A673 (cell line): ENCODE measurements around the gene C1orf167.

Source experiments
- EZH2 ChIP-seq: fragments of 200-600 bp; sonication (generic); IDR thresholded peaks from 2 replicates; pipeline ENCODE4 v1.6.1; 2017; ENCODE audit warnings: borderline replicate concordance, low read depth, mild to moderate bottlenecking, mixed read lengths, antibody characterized with exemption, low read length; ENCODE audit not compliant: poor library complexity, severe bottlenecking
- TF ChIP-seq, protein P1 (sequence below): fragments of 300-800, 200-600 bp; sonication (generic); conservative IDR thresholded peaks from 2 replicates; pipeline ENCODE4 v1.5.1; 2017; ENCODE audit warnings: low read depth, mild to moderate bottlenecking, antibody characterized with exemption, low read length, moderate library complexity, mixed read lengths

DNA sequence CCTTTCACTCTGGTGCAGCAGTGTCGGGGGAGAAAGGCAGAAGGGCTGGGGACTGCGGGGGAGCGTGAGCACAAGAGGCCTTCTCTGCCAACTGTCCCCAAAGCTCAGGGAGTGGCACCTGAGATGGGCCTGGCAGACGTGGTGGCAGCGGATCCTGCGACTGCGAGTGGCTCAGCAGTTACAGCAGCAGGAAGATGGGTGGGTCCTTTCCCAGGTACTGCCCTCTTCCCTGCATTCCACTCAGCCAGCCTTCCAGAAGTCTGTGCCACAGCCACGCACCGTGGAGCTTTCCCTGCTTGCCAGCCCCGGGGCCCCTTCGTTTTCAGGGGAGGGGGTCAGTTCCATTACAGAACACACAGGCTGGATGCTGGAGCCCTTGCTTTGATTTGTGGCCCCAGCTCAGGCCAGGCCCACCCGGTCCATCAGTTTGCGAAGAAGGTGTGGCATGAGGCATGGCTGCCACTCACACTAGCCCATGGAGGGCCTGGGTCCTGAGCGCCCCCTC lies 26.6 kb downstream of the C1orf167 start:
- TF ChIP-seq, protein P1, sequence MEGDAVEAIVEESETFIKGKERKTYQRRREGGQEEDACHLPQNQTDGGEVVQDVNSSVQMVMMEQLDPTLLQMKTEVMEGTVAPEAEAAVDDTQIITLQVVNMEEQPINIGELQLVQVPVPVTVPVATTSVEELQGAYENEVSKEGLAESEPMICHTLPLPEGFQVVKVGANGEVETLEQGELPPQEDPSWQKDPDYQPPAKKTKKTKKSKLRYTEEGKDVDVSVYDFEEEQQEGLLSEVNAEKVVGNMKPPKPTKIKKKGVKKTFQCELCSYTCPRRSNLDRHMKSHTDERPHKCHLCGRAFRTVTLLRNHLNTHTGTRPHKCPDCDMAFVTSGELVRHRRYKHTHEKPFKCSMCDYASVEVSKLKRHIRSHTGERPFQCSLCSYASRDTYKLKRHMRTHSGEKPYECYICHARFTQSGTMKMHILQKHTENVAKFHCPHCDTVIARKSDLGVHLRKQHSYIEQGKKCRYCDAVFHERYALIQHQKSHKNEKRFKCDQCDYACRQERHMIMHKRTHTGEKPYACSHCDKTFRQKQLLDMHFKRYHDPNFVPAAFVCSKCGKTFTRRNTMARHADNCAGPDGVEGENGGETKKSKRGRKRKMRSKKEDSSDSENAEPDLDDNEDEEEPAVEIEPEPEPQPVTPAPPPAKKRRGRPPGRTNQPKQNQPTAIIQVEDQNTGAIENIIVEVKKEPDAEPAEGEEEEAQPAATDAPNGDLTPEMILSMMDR = no peak
- no peak for TF ChIP-seq EZH2
